Ovary (tissue), 9 donors: ENCODE results near the gene GALK1. TPM values are rescaled to one million over a fixed set of nuclear protein-coding genes. Genes with fewer than 3 reads are reported as not detected.
"Not testable (repeated sequence)": the region's sequence is repeated elsewhere in the genome, so short reads cannot be mapped to it uniquely, and the experiment has no call there.

Source experiments
- DNase-seq, 5 donors: peaks; one replicate each; pipeline ENCODE4 v3.0.0-alpha.2; 2019 to 2020
- H3K27ac ChIP-seq, 2 donors: fragments of 200-600 bp; one replicate each; pipeline versions ENCODE4 v1.5.1 to v1.8.0; 2019 to 2022
- H3K27me3 ChIP-seq: fragments of 200-600 bp; one replicate; pipeline ENCODE4 v1.8.0; 2022
- H3K36me3 ChIP-seq: fragments of 200-600 bp; sonication (generic); one replicate; pipeline ENCODE4 v1.5.1; 2019
- H3K4me1 ChIP-seq: one replicate; pipeline ENCODE4 v1.8.1; 2013; ENCODE audit warnings: mild to moderate bottlenecking, moderate library complexity; ENCODE audit not compliant: insufficient read depth
- H3K4me3 ChIP-seq: fragments of 200-600 bp; sonication (generic); one replicate; pipeline ENCODE4 v1.5.1; 2017
- H3K9me3 ChIP-seq, 2 donors: fragments of 200-600 bp in 1 of 2; sonication (generic) in 1 of 2; one replicate each; pipeline versions ENCODE4 v1.5.1 to v1.8.1; 2013 to 2019; ENCODE audit warnings: mild to moderate bottlenecking in 1 of 2, moderate library complexity in 1 of 2
- CTCF ChIP-seq, 3 donors: fragments of 450-650 bp in 2 of 3; fragments of 200-600 bp in 1 of 3; IDR thresholded peaks; one replicate each; pipeline versions ENCODE4 v1.5.1 to v1.8.0; 2016 to 2022; ENCODE audit warnings: antibody characterized with exemption in 3 of 3, mild to moderate bottlenecking in 1 of 3
- EP300 ChIP-seq: sonication (generic); formaldehyde crosslinking; IDR thresholded peaks from one replicate; pipeline ENCODE4 v1.6.1; 2017; ENCODE audit warnings: antibody characterized with exemption
- POLR2A ChIP-seq: fragments of 450-650 bp; IDR thresholded peaks from one replicate; pipeline ENCODE4 v1.6.1; 2017; ENCODE audit warnings: antibody characterized with exemption, mild to moderate bottlenecking, moderate library complexity
- WGBS, 3 donors: extraction: QIAGEN DNeasy Blood & Tissue Kit in 1 of 3; methylation state at CpG; one replicate each; pipeline versions ENCODE4 v1.1.5 to v1.1.7; 2013 to 2017; 5-methylcytosine and 5-hydroxymethylcytosine counted together
- intact Hi-C, 4 donors: fragments of 100-400 bp; cut with DNase I; formaldehyde crosslinking; loops; one replicate each; pipeline versions ENCODE4 v1.11.0 to v1.15.1; 2022 to 2023
- polyA plus RNA-seq, 2 donors: library from polyadenylated mRNA; stranded (reverse); fragments of 200-250 nt in 1 of 2; fragments of 350-450 nt in 1 of 2; fragmentation: Illumina TruSeq in 1 of 2; extraction: RNeasy Lipid Tissue Mini Kit (QIAGEN cat#74804) in 1 of 2; gene quantifications; one replicate each; pipeline ENCODE4 v1.2.3, GENCODE V29; 2013 to 2014
- total RNA-seq, 7 donors: library from RNA; depleted of rRNA in 2 of 7; stranded (reverse); fragments of >200 nt in 2 of 7; fragmentation: NEBNext Ultra II Directional in 3 of 7; extraction: Animal tissue kit (Norgen Biotek cat#: 25700) in 3 of 7; gene quantifications; one replicate each; pipeline versions ENCODE4 v1.1.0 to v1.2.4, GENCODE V29; 2016 to 2023
- donor health status: DM: no; HTN: no; CAD: no; lungs with moderate emphysema.
- donor health status: DM: no; HTN: no; CAD: no.
- donor health status: Bipolar disorder and iron deficiency.
- donor health status: DM: yes; HTN: yes; CAD: no.
- donor health status: DM: no; HTN: no; CAD: no.
- donor health status: DM: yes; HTN: yes; CAD: no.

The GALK1 gene
- total and polyA plus RNA-seq, 9 donors: 0.33 to 35.1 (median 27.5) TPM

GRCh38 chr17:75763269-75763607 lies 1.8 kb downstream of the GALK1 start:
- intact Hi-C loops: no loop called here
- no peak for DNase-seq
- H3K4me3 ChIP-seq: no peak overlapping the region
- no peaks in the 10 kb centered on the region for H3K9me3 ChIP-seq
- WGBS, 3 donors: 91 to 93% (median 92%) methylated on average over 3 of the region's 3 CpGs
- peaks cover 11% of the 10 kb centered on the region for H3K4me1 ChIP-seq
- no peaks in the 10 kb centered on the region for H3K27me3 ChIP-seq
- no peak for TF ChIP-seq EP300
- no peak for TF ChIP-seq POLR2A
- no peak for TF ChIP-seq CTCF (IDR thresholded peaks at IDR 0.05)
- no peaks in the 10 kb centered on the region for H3K36me3 ChIP-seq
- no peak overlapping the region for H3K27ac ChIP-seq

GRCh38 chr17:75762513-75763268 lies 2.3 kb downstream of the GALK1 start:
- intact Hi-C loops: no loop called here
- DNase-seq: no peak
- 93% methylated on average over 27 of the region's 27 CpGs for WGBS, 3 donors
- H3K9me3 ChIP-seq: no peaks in the 10 kb centered on the region
- no peak overlapping the region for H3K4me3 ChIP-seq
- no peaks in the 10 kb centered on the region for H3K27me3 ChIP-seq
- H3K36me3 ChIP-seq: no peaks in the 10 kb centered on the region
- peaks cover 11% of the 10 kb centered on the region for H3K4me1 ChIP-seq
- TF ChIP-seq POLR2A: no peak
- no peak for TF ChIP-seq CTCF (IDR thresholded peaks at IDR 0.05)
- TF ChIP-seq EP300: no peak
- no peak overlapping the region for H3K27ac ChIP-seq

DNA sequence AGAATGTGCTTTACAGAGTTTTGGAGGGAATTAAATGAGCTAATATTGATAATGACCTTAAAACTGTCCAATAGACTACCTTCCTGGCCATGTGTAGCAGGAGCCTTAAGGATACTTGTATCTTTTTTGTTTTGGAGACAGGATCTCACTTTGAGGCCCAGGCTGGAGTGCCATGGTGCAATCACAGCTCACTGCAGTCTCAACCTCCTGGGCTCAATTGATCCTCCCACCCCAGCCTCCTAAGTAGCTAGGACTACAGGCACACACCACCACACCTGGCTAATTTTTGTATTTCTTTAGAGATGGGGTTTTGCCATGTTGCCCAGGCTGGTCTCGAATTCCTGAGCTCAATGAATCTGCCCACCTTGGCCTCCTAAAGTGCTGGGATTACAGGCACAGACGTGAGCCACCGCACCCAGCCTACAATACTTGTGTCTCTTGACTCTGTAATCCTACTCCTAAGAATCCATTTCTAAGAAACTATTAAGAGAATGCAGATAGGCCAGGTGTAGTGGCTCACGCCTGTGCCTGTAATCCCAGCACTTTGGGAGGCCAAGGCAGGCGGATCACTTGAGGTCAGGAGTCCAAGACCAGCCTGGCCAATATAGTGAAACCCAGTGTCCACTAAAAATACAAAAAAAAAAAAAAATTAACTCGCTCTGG lies 4.9 kb downstream of the GALK1 start:
- H3K27me3 ChIP-seq, H3K4me3 ChIP-seq, H3K9me3 ChIP-seq, intact Hi-C loops, DNase-seq, H3K36me3 ChIP-seq, H3K27ac ChIP-seq: not testable (repeated sequence)
- peaks cover 11% of the 10 kb centered on the region for H3K4me1 ChIP-seq
- WGBS, 3 donors: 94 to 96% (median 95%) methylated on average over 6 of the region's 6 CpGs

DNA sequence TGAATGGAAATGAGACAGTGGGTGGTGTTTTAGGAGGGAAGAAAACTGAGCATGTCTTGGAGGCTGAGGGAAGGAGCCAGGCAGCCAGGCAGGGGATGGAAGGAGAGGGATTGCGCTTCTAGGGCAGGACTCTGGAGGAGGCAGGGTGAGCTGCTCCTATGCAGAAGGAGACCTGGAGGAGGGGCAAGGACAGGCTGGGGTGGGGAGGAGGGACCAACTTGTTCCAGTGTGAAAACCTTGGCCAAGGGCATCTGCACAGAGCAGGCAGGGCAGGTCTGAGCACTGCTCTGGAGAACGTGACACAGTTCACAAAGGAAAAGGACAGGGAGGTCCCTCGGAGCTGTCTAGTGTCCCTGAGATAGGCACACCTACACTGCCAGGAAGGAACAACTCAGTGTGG lies 5.5 kb downstream of the GALK1 start:
- H3K36me3 ChIP-seq: no peaks in the 10 kb centered on the region
- 76 to 95% (median 78%) methylated on average over 3 of the region's 3 CpGs for whole genome bisulfite sequencing, 3 donors
- no peak overlapping the region for H3K4me3 ChIP-seq
- intact Hi-C loops: no loop called here
- H3K4me1 ChIP-seq: peaks cover 9% of the 10 kb centered on the region
- no peak for DNase-seq
- H3K9me3 ChIP-seq: no peaks in the 10 kb centered on the region
- TF ChIP-seq EP300 (no peak), CTCF (IDR thresholded peaks at IDR 0.05) (no peak), POLR2A (no peak)
- H3K27ac ChIP-seq: no peak overlapping the region
- no peaks in the 10 kb centered on the region for H3K27me3 ChIP-seq
